GM18519 (cell line): ENCODE data around the gene KTI12.
"Not testable (repeated sequence)": the region's sequence is repeated elsewhere in the genome, so short reads cannot be mapped to it uniquely, and the experiment has no call there.

Experiments
- ATAC-seq: cut with Tn5 transposase; IDR thresholded peaks from one replicate; pipeline ENCODE4 v1.9.1; 2021; ENCODE audit warnings: mild to moderate bottlenecking, moderate library complexity; ENCODE audit not compliant: unreplicated experiment, low FRiP score

The KTI12 gene

GRCh38 chr1:52041551-52042185 is 8.1 kb upstream of the KTI12 start:
- ATAC-seq = no peak

- ATAC-seq = no peak
Observed at GRCh38 chr1:52037909-52038308, 4.3 kb upstream of the KTI12 start.

GRCh38 chr1:52037402-52037814 is 3.8 kb upstream of the KTI12 start:
- ATAC-seq = no peak

GRCh38 chr1:52034050-52034384 is 407 bp upstream of the KTI12 start:
- no peak for ATAC-seq

GRCh38 chr1:52032785-52033131 is 852 bp downstream of the KTI12 start:
- ATAC-seq = no peak

GRCh38 chr1:52032124-52032784 is 1.4 kb downstream of the KTI12 start:
- no peak for ATAC-seq

GRCh38 chr1:52028839-52029238 is 4.8 kb downstream of the KTI12 start:
- not testable (repeated sequence) for ATAC-seq

- ATAC-seq = no peak
Observed at GRCh38 chr1:52028328-52028727, 5.3 kb downstream of the KTI12 start.

GRCh38 chr1:52026278-52026677 is 7.3 kb downstream of the KTI12 start:
- no peak for ATAC-seq

GRCh38 chr1:52022133-52022532 is 11.5 kb downstream of the KTI12 start:
- no peak for ATAC-seq

GRCh38 chr1:52008071-52008809 is 25.4 kb downstream of the KTI12 start:
- ATAC-seq = no peak

- no peak for ATAC-seq
Observed at GRCh38 chr1:52007215-52008002, 26.2 kb downstream of the KTI12 start.

- not testable (repeated sequence) for ATAC-seq
Observed at GRCh38 chr1:52006081-52006553, 27.5 kb downstream of the KTI12 start.

GRCh38 chr1:52005548-52005947 is 28.1 kb downstream of the KTI12 start:
- ATAC-seq = not testable (repeated sequence)

GRCh38 chr1:52003877-52004276 is 29.7 kb downstream of the KTI12 start:
- ATAC-seq = no peak

GRCh38 chr1:52002038-52002917 is 31.3 kb downstream of the KTI12 start:
- ATAC-seq = peak; percentile 72

GRCh38 chr1:51998701-51999100 is 34.9 kb downstream of the KTI12 start:
- no peak for ATAC-seq

- ATAC-seq = no peak
Observed at GRCh38 chr1:51997974-51998382, 35.6 kb downstream of the KTI12 start.

- no peak for ATAC-seq
Observed at GRCh38 chr1:51990478-51990965, 43.1 kb downstream of the KTI12 start, which contains the start of gene RAB3B. TSS of gene RAB3B (minus strand) at chr1:51990700. CDS start at chr1:51977117, 13,583 bp downstream.
